IMR-90 (cell line): ENCODE measurements around the gene MAP2K5. TPM values are rescaled to one million over a fixed set of nuclear protein-coding genes. Genes with fewer than 3 reads are reported as not detected.

Experiments
- ATAC-seq: fragments of 200-7000 bp; cut with Tn5 transposase; 2 replicates; pipeline ENCODE4 v1.9.1; 2020; ENCODE audit warnings: low read depth, mild to moderate bottlenecking, moderate library complexity
- BruUV-seq: library from RNA; stranded (reverse); fragments of 400-500 nt; replicated peaks from 2 replicates; lab custom pipeline; 2021; lab: Mats Ljungman, UMichigan
- CTCF ChIA-PET: fragments of 300-600 bp; formaldehyde crosslinking; extraction: SDS; loops from one replicate; lab custom pipeline; 2021; ENCODE audit warnings: antibody characterized with exemption; lab: Yijun Ruan, JAX
- POLR2A ChIA-PET: fragments of 300-600 bp; sonication (Branson Sonifier 250); formaldehyde crosslinking; loops from one replicate; lab custom pipeline; 2022; ENCODE audit warnings: antibody characterized with exemption; ENCODE audit not compliant: unreplicated experiment; lab: Charles Lee
- DNase-seq: peaks from one replicate; pipeline ENCODE4 v3.0.0; 2013
- H2AFZ ChIP-seq: replicated peaks from 2 replicates; pipeline ENCODE3; 2013; ENCODE audit warnings: low read length, mild to moderate bottlenecking; ENCODE audit not compliant: poor library complexity
- H2AK5ac ChIP-seq: 2 replicates; pipeline ENCODE4 v1.6.1; 2013; ENCODE audit warnings: low read depth, low read length, inconsistent platforms
- H2AK9ac ChIP-seq: replicated peaks from 2 replicates; pipeline ENCODE3; 2013; ENCODE audit warnings: mild to moderate bottlenecking, low read depth, low read length, moderate library complexity; ENCODE audit not compliant: poor library complexity
- H2BK120ac ChIP-seq: 2 replicates; pipeline ENCODE4 v1.6.1; 2013; ENCODE audit warnings: low read depth, low read length, inconsistent platforms
- H2BK15ac ChIP-seq: 3 replicates; pipeline ENCODE4 v1.6.1; 2013; ENCODE audit warnings: low read depth, low read length, inconsistent platforms
- H2BK20ac ChIP-seq: 2 replicates; pipeline ENCODE4 v1.6.1; 2013; ENCODE audit warnings: low read depth, mild to moderate bottlenecking, inconsistent platforms, low read length, moderate library complexity
- H2BK5ac ChIP-seq: 2 replicates; pipeline ENCODE4 v1.6.1; 2013; ENCODE audit warnings: mild to moderate bottlenecking, low read depth, low read length, inconsistent platforms; ENCODE audit not compliant: poor library complexity, severe bottlenecking
- H3K14ac ChIP-seq: replicated peaks from 2 replicates; pipeline ENCODE4 v1.6.1; 2013; ENCODE audit warnings: low read depth, low read length, inconsistent platforms
- H3K18ac ChIP-seq: 2 replicates; pipeline ENCODE4 v1.6.1; 2013; ENCODE audit warnings: low read depth, low read length, control low read depth
- H3K23ac ChIP-seq: 2 replicates; pipeline ENCODE4 v1.6.1; 2013; ENCODE audit warnings: low read depth, low read length, inconsistent platforms
- H3K27ac ChIP-seq: 2 replicates; pipeline ENCODE4 v1.5.1; 2013; ENCODE audit warnings: mild to moderate bottlenecking, control low read depth, low read length; ENCODE audit not compliant: insufficient read depth
- H3K27me3 ChIP-seq: 2 replicates; pipeline ENCODE4 v1.6.1; 2013; ENCODE audit warnings: low read length; ENCODE audit not compliant: control insufficient read depth, insufficient read depth
- H3K36me3 ChIP-seq: 2 replicates; pipeline ENCODE4 v1.6.1; 2013; ENCODE audit warnings: low read length, mixed read lengths; ENCODE audit not compliant: control insufficient read depth, insufficient read depth
- H3K4ac ChIP-seq: 2 replicates; pipeline ENCODE4 v1.6.1; 2013; ENCODE audit warnings: low read depth, low read length, inconsistent platforms
- H3K4me1 ChIP-seq: 2 replicates; pipeline ENCODE4 v1.6.1; 2013; ENCODE audit warnings: low read length, mixed read lengths; ENCODE audit not compliant: control insufficient read depth, insufficient read depth
- H3K4me2 ChIP-seq: 2 replicates; pipeline ENCODE4 v1.6.1; 2013; ENCODE audit warnings: low read depth, mild to moderate bottlenecking, control low read depth, low read length, moderate library complexity
- H3K4me3 ChIP-seq: 2 replicates; pipeline ENCODE4 v1.5.1; 2013; ENCODE audit warnings: low read depth, mild to moderate bottlenecking, control low read depth, low read length, moderate library complexity; ENCODE audit not compliant: insufficient read depth
- H3K56ac ChIP-seq: 2 replicates; pipeline ENCODE4 v1.6.1; 2013; ENCODE audit warnings: low read length, inconsistent platforms; ENCODE audit not compliant: insufficient read depth; ENCODE audit errors: extremely low read depth
- H3K79me1 ChIP-seq, 2 experiments: 2 replicates each; pipeline ENCODE4 v1.6.1; 2013; ENCODE audit warnings: low read length in 2 of 2, inconsistent platforms in 1 of 2, low read depth in 1 of 2
- H3K9ac ChIP-seq: 2 replicates; pipeline ENCODE4 v1.6.1; 2013; ENCODE audit warnings: low read depth, low read length, control low read depth
- H3K9me1 ChIP-seq: 2 replicates; pipeline ENCODE4 v1.6.1; 2013; ENCODE audit warnings: low read length, inconsistent platforms; ENCODE audit not compliant: insufficient read depth
- H3K9me3 ChIP-seq: 2 replicates; pipeline ENCODE4 v1.6.1; 2013; ENCODE audit warnings: low read length; ENCODE audit not compliant: control insufficient read depth, insufficient read depth
- H4K20me1 ChIP-seq: 2 replicates; pipeline ENCODE4 v1.6.1; 2013; ENCODE audit warnings: low read length, inconsistent platforms; ENCODE audit not compliant: insufficient read depth
- H4K5ac ChIP-seq: 2 replicates; pipeline ENCODE4 v1.6.1; 2013; ENCODE audit warnings: mild to moderate bottlenecking, low read depth, low read length, control low read depth
- H4K8ac ChIP-seq, 2 experiments: 2 replicates each; pipeline ENCODE4 v1.6.1; 2013; ENCODE audit warnings: low read depth in 2 of 2, low read length in 2 of 2, control low read depth in 1 of 2, inconsistent platforms in 1 of 2
- H4K91ac ChIP-seq: 2 replicates; pipeline ENCODE4 v1.6.1; 2013; ENCODE audit warnings: low read depth, low read length, inconsistent platforms; ENCODE audit not compliant: insufficient read depth
- MXI1 ChIP-seq: IDR thresholded peaks from 2 replicates; pipeline ENCODE4 v1.6.1; 2012; ENCODE audit warnings: low read depth, mild to moderate bottlenecking, low read length, moderate library complexity, borderline replicate concordance
- WGBS, 2 experiments: methylation state at CpG; one replicate each; pipeline versions ENCODE4 v1.1.5 to v1.1.7; 2013; ENCODE audit warnings: missing lambda C conversion rate in 2 of 2; ENCODE audit not compliant: insufficient read length in 1 of 2; ENCODE audit errors: extremely low coverage in 2 of 2; 5-methylcytosine and 5-hydroxymethylcytosine counted together
- dilution Hi-C: fragments of 300-500 bp; cut with HindIII; formaldehyde crosslinking; loops from one replicate; pipeline ENCODE4 v1.14.3; 2018; ENCODE audit warnings: low sequenced_read_pairs; ENCODE audit not compliant: unreplicated experiment
- in situ Hi-C: fragments of 300-500 bp; cut with MboI; formaldehyde crosslinking; loops from 3 replicates; pipeline ENCODE4 v1.14.3; 2019; ENCODE audit warnings: low sequenced_read_pairs, inconsistent platforms, mixed read lengths
- intact Hi-C: fragments of 100-400 bp; cut with micrococcal nuclease; formaldehyde crosslinking; loops from 2 replicates; pipeline ENCODE4 v1.10.0; 2022
- polyA plus RNA-seq, 3 experiments: library from polyadenylated mRNA; depleted of rRNA; stranded (reverse); fragments of >200 nt; gene quantifications; 2 replicates each; pipeline ENCODE4 v1.2.3, GENCODE V29; 2012; ENCODE audit warnings: low replicate concordance in 1 of 3
- total RNA-seq: library from RNA; depleted of rRNA; stranded (reverse); fragments of >200 nt; gene quantifications from 2 replicates; pipeline ENCODE4 v1.2.3, GENCODE V29; 2012

MAP2K5 gene
- total and polyA plus RNA-seq, 2 of the 4 experiments (the other 2 are of a cell fraction) = 1.6 to 6.1 TPM

DNA sequence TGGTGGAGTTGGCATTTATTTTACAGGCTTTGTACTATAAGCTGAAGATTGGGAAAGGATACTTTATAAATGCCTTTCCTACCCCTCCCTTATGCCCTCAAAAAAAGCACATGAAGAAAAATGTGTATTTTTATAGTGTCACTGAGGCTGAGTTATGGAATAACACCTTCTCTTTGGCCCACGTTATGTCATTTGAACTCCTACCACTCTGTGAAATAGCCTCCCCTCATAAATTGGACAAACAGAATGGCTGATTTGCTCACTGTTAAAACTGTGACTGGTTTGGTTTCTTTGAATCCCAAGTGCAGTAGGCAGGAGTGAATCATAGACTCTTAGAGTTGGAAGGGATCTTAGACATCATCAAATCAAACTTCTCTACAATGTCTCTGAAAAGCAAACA, 187.6 kb downstream of the MAP2K5 start:
- Histone ChIP-seq H2BK20ac (no peak overlapping the region), H3K9me1 (no peaks in the 10 kb centered on the region), H3K9me3 (no peaks in the 10 kb centered on the region), H3K79me1 (no peaks in the 10 kb centered on the region), H3K27ac (no peak overlapping the region), H2AK9ac (no peak overlapping the region), H2AK5ac (no peak overlapping the region), H2BK5ac (no peak overlapping the region), H3K18ac (no peak overlapping the region), H4K8ac (no peak overlapping the region), H3K36me3 (no peaks in the 10 kb centered on the region), H4K91ac (no peak overlapping the region), H2BK120ac (no peak overlapping the region), H2AFZ (no peak overlapping the region), H3K27me3 (no peaks in the 10 kb centered on the region), H4K5ac (no peak overlapping the region), H3K4ac (no peak overlapping the region), H3K56ac (no peak overlapping the region), H3K4me1 (no peaks in the 10 kb centered on the region), H3K9ac (no peak overlapping the region), H3K4me3 (no peak overlapping the region), H3K4me2 (no peak overlapping the region), H2BK15ac (no peak overlapping the region), H3K23ac (no peak overlapping the region), H3K14ac (no peak overlapping the region), H4K20me1 (no peaks in the 10 kb centered on the region)
- WGBS, 2 experiments = no CpG with 5 or more reads among the region's 1 CpG
- DNase-seq = no peak
- ChIA-PET CTCF (no interaction called here), POLR2A (no interaction called here)
- intact Hi-C loops = no loop called here
- ATAC-seq = no peak
- in situ Hi-C loops = no loop called here
- dilution Hi-C loops = no loop called here
- no TSS peak for BruUV-seq
- TF ChIP-seq MXI1 = no peak
